Esophagus muscularis mucosa (tissue), 4 donors: ENCODE measurements around the gene THSD4. TPM values are rescaled to one million over a fixed set of nuclear protein-coding genes. Genes with fewer than 3 reads are reported as not detected.
A peak's percentile ranks its signal among the peaks of the same experiment; 100 is the strongest.

Source experiments
- DNase-seq: peaks from one replicate; pipeline ENCODE4 v3.0.0-alpha.2; 2017; ENCODE audit errors: extremely low spot score
- H3K27ac ChIP-seq, 4 donors: fragments of 200-600 bp; sonication (generic); replicated peaks in 1 of 4; 1 replicate in 3 of 4; 2 replicates in 1 of 4; pipeline ENCODE4 v1.5.1; 2016 to 2019; ENCODE audit warnings: mild to moderate bottlenecking in 1 of 4
- H3K27me3 ChIP-seq, 4 donors: fragments of 200-600 bp; sonication (generic); one replicate each; pipeline versions ENCODE4 v1.5.1 to v1.6.0; 2016 to 2019
- H3K36me3 ChIP-seq, 4 donors: fragments of 200-600 bp; sonication (generic); one replicate each; pipeline ENCODE4 v1.5.1; 2016 to 2019
- H3K4me1 ChIP-seq, 4 donors: fragments of 200-600 bp; sonication (generic); one replicate each; pipeline ENCODE4 v1.5.1; 2016 to 2019
- H3K4me3 ChIP-seq, 4 donors: fragments of 200-600 bp; sonication (generic); 1 replicate in 2 of 4; 2 replicates in 2 of 4; pipeline ENCODE4 v1.5.1; 2016 to 2019; ENCODE audit warnings: mild to moderate bottlenecking in 4 of 4, moderate library complexity in 1 of 4
- H3K9me3 ChIP-seq, 4 donors: fragments of 200-600 bp; sonication (generic); 1 replicate in 3 of 4; 2 replicates in 1 of 4; pipeline ENCODE4 v1.5.1; 2016 to 2019
- CTCF ChIP-seq, 3 experiments: fragments of 200-600 bp in 2 of 3; fragments of 450-650 bp in 1 of 3; sonication (generic) in 2 of 3; IDR thresholded peaks; one replicate each; pipeline ENCODE4 v1.5.1; 2017 to 2019; ENCODE audit warnings: antibody characterized with exemption in 3 of 3, mild to moderate bottlenecking in 2 of 3, moderate library complexity in 1 of 3
- EP300 ChIP-seq: sonication (generic); formaldehyde crosslinking; IDR thresholded peaks from one replicate; pipeline ENCODE4 v1.6.1; 2017; ENCODE audit warnings: antibody characterized with exemption
- POLR2A ChIP-seq: fragments of 450-650 bp; IDR thresholded peaks from one replicate; pipeline ENCODE4 v1.6.1; 2017; ENCODE audit warnings: antibody characterized with exemption, moderate library complexity, mild to moderate bottlenecking, low read depth
- POLR2AphosphoS5 ChIP-seq, 2 donors: sonication (generic); formaldehyde crosslinking; IDR thresholded peaks; one replicate each; pipeline ENCODE4 v1.6.1; 2017; ENCODE audit warnings: antibody characterized with exemption in 2 of 2
- whole genome bisulfite sequencing: methylation state at CpG from one replicate; pipeline ENCODE4 v1.1.5; 2018; 5-methylcytosine and 5-hydroxymethylcytosine counted together
- intact Hi-C: fragments of 100-400 bp; cut with DNase I; formaldehyde crosslinking; loops from one replicate; pipeline ENCODE4 v1.15.1; 2023
- total RNA-seq, 4 donors: library from RNA; depleted of rRNA; stranded (reverse); fragments of >200 nt; gene quantifications; one replicate each; pipeline versions ENCODE4 v1.1.0 to v1.2.1, GENCODE V29; 2016

THSD4 gene
- total RNA-seq, 4 donors from 2014 or later: 3.2 to 6.6 (median 5.6) TPM

- Histone ChIP-seq H3K4me1 (peaks cover 11 to 22% (median 16%) of the 10 kb centered on the region in 4 donors), H3K4me3 (no peak overlapping the region), H3K27me3 (no peaks in the 10 kb centered on the region), H3K36me3 (no peaks in the 10 kb centered on the region), H3K27ac (peak overlapping the region in 2 of 4 donors; percentile 43 to 58), H3K9me3 (no peaks in the 10 kb centered on the region)
- DNase-seq: no peak
- 49% methylated on average over 9 of the region's 9 CpGs for WGBS
- intact Hi-C loops: no loop called here
- TF ChIP-seq EP300 (no peak), CTCF (IDR thresholded peaks at IDR 0.05) (no peak), POLR2AphosphoS5 (IDR thresholded peaks at IDR 0.05) (no peak), POLR2A (no peak)
Observed at GRCh38 chr15:71629781-71630474, 514.7 kb downstream of the THSD4 start.

- DNase-seq: no peak
- Histone ChIP-seq H3K27ac (peak overlapping the region in 2 of 4 donors; percentile 43 to 58), H3K4me1 (peaks cover 11 to 23% (median 16%) of the 10 kb centered on the region in 4 donors), H3K27me3 (no peaks in the 10 kb centered on the region), H3K4me3 (no peak overlapping the region), H3K9me3 (no peaks in the 10 kb centered on the region), H3K36me3 (no peaks in the 10 kb centered on the region)
- WGBS: 77% methylated on average over 2 of the region's 2 CpGs
- TF ChIP-seq POLR2A (no peak), CTCF (IDR thresholded peaks at IDR 0.05) (no peak), POLR2AphosphoS5 (IDR thresholded peaks at IDR 0.05) (no peak), EP300 (no peak)
- intact Hi-C loops: no loop called here
Observed at GRCh38 chr15:71630475-71630809, 515.2 kb downstream of the THSD4 start.

GRCh38 chr15:71632576-71633195 lies 517.4 kb downstream of the THSD4 start:
- no peaks in the 10 kb centered on the region for H3K9me3 ChIP-seq
- intact Hi-C loops: no loop called here
- H3K4me1 ChIP-seq: peaks cover 11 to 23% (median 16%) of the 10 kb centered on the region in 4 donors
- 67% methylated on average over 3 of the region's 3 CpGs for WGBS
- no peak overlapping the region for H3K27ac ChIP-seq
- no peak for DNase-seq
- H3K36me3 ChIP-seq: no peaks in the 10 kb centered on the region
- no peaks in the 10 kb centered on the region for H3K27me3 ChIP-seq
- no peak for TF ChIP-seq CTCF (IDR thresholded peaks at IDR 0.05)
- TF ChIP-seq EP300: no peak
- TF ChIP-seq POLR2AphosphoS5 (IDR thresholded peaks at IDR 0.05): no peak
- TF ChIP-seq POLR2A: no peak
- H3K4me3 ChIP-seq: no peak overlapping the region

- Histone ChIP-seq H3K27me3 (no peaks in the 10 kb centered on the region), H3K36me3 (no peaks in the 10 kb centered on the region), H3K9me3 (no peaks in the 10 kb centered on the region), H3K4me3 (no peak overlapping the region), H3K4me1 (peaks cover 7 to 12% (median 8%) of the 10 kb centered on the region in 4 donors), H3K27ac (no peak overlapping the region)
- TF ChIP-seq POLR2AphosphoS5 (IDR thresholded peaks at IDR 0.05): no peak
- no peak for TF ChIP-seq POLR2A
- TF ChIP-seq CTCF (IDR thresholded peaks at IDR 0.05): no peak
- no peak for TF ChIP-seq EP300
- WGBS: 59% methylated on average over 6 of the region's 6 CpGs
- no peak for DNase-seq
- intact Hi-C loops: no loop called here
Observed at GRCh38 chr15:71634820-71635560, 519.7 kb downstream of the THSD4 start.
